Muscle of leg (tissue), 11 donors: ENCODE measurements around the gene GLCE. TPM values are rescaled to one million over a fixed set of nuclear protein-coding genes. Genes with fewer than 3 reads are reported as not detected.

Experiments used
- DNase-seq: peaks from one replicate; pipeline ENCODE4 v3.0.0; 2013
- H3K27ac ChIP-seq: one replicate; pipeline ENCODE4 v1.5.1; 2013; ENCODE audit warnings: mild to moderate bottlenecking, low read length, control low read depth
- H3K27me3 ChIP-seq: one replicate; pipeline ENCODE4 v1.6.1; 2013; ENCODE audit warnings: low read length; ENCODE audit not compliant: control insufficient read depth, insufficient read depth
- H3K36me3 ChIP-seq: one replicate; pipeline ENCODE4 v1.6.1; 2013; ENCODE audit warnings: low read length; ENCODE audit not compliant: control insufficient read depth, insufficient read depth
- H3K4me1 ChIP-seq: one replicate; pipeline ENCODE4 v1.6.1; 2013; ENCODE audit warnings: low read length; ENCODE audit not compliant: control insufficient read depth, insufficient read depth
- H3K4me3 ChIP-seq: one replicate; pipeline ENCODE4 v1.5.1; 2013; ENCODE audit warnings: low read length, control low read depth
- H3K9me3 ChIP-seq: replicated peaks from 2 replicates; pipeline ENCODE4 v1.6.1; 2013; ENCODE audit warnings: low read depth, low read length; ENCODE audit not compliant: control insufficient read depth
- WGBS: methylation state at CpG from one replicate; pipeline ENCODE4 v1.1.5; 2013; ENCODE audit warnings: missing lambda C conversion rate; ENCODE audit not compliant: insufficient coverage; 5-methylcytosine and 5-hydroxymethylcytosine counted together
- polyA plus RNA-seq, 8 donors: library from polyadenylated mRNA; unstranded; fragments of 120-200 nt; gene quantifications; one replicate each; pipeline versions ENCODE4 v1.2.1 to v1.2.3, GENCODE V29; 2013; ENCODE audit warnings: inconsistent platforms in 1 of 8, low replicate concordance in 1 of 8; ENCODE audit not compliant: insufficient read length in 8 of 8, insufficient read depth in 1 of 8
- total RNA-seq: library from RNA; stranded (reverse); fragments of 120-200 nt; gene quantifications from one replicate; pipeline ENCODE4 v1.2.4, GENCODE V29; 2013

The GLCE gene
- total and polyA plus RNA-seq, 9 donors: 27.4 to 50.1 (median 32.7) TPM

DNA sequence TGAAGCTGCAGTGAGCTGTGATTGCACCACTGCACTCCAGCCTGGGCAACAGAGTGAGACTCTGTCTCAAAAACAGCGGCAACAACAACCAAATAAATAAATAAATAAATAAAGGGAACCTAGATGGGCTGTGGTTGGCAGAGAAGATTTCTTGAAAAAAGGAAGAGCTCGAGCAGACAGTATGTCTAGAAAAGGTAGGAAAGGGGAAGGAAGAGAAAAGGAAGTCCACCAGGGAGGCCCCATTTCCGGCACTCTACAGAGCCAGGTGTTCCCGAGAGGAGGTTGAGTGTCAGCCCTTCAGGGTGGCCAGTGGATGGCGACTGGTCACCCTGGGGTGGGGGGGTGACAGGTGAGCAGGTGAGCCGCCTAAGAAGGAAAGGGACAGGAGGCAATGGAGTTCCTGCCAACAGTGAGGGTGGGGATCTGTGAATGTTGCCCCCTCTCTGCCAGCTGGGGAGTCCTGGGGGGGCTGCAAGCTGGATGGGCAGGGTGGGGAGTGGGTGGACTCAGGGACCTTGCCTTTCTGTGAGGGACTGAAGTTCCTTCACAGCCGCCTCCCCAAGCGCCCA is 153.1 kb downstream of the GLCE start:
- H3K4me1 ChIP-seq: no peaks in the 10 kb centered on the region
- DNase-seq: no peak
- peaks cover 8% of the 10 kb centered on the region for H3K27me3 ChIP-seq
- 70% methylated on average over 5 of the region's 8 CpGs for WGBS
- no peak overlapping the region for H3K4me3 ChIP-seq
- H3K36me3 ChIP-seq: no peaks in the 10 kb centered on the region
- no peaks in the 10 kb centered on the region for H3K9me3 ChIP-seq
- H3K27ac ChIP-seq: no peak overlapping the region

DNA sequence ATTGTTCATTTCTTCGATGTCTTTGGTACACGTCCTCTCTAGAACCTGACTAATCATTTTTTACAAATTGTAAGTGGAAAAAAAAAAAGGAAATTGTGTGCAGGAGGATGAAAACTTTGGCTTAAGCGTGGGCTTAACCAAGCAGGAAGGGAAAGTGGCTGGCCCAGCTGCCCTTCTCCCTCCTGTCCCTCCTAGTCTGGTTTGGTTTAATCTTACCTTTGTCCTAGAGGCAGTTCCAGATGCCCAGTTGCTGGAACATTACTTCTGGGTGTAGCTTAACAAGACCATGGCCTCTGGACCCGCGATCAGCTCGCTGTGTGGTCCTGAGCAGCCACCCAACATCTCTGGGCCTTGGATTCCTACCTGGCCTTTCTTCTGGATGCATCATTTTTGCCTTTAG is 153.7 kb downstream of the GLCE start:
- Histone ChIP-seq H3K9me3 (no peaks in the 10 kb centered on the region), H3K4me1 (no peaks in the 10 kb centered on the region), H3K27me3 (peaks cover 8% of the 10 kb centered on the region), H3K36me3 (no peaks in the 10 kb centered on the region), H3K27ac (no peak overlapping the region), H3K4me3 (no peak overlapping the region)
- WGBS: 100% methylated on average over 3 of the region's 6 CpGs
- peak; percentile 25 for DNase-seq

DNA sequence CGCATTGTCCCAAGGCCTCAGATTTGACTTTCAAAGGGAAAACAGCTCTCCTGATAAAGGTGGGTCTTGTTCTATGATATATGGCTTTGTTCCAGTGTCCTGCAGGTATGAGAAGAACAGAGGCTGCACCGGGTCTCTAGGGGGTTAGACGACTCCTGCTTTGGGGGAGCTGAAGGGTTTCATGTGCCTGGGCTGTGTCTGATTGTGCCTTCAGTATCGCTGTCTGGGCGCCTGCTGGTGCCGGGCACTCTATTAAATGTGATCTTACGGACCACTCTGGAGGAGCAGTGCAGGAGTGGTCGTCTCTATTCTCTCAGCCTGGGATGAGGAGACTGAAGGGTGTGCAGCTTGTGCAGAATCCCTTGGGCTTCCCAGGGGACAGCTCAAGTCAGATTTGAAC is 154.3 kb downstream of the GLCE start:
- no peak for DNase-seq
- WGBS: 78% methylated on average over 4 of the region's 8 CpGs
- H3K4me3 ChIP-seq: no peak overlapping the region
- no peak overlapping the region for H3K27ac ChIP-seq
- H3K36me3 ChIP-seq: no peaks in the 10 kb centered on the region
- no peaks in the 10 kb centered on the region for H3K9me3 ChIP-seq
- peaks cover 8% of the 10 kb centered on the region for H3K27me3 ChIP-seq
- no peaks in the 10 kb centered on the region for H3K4me1 ChIP-seq

DNA sequence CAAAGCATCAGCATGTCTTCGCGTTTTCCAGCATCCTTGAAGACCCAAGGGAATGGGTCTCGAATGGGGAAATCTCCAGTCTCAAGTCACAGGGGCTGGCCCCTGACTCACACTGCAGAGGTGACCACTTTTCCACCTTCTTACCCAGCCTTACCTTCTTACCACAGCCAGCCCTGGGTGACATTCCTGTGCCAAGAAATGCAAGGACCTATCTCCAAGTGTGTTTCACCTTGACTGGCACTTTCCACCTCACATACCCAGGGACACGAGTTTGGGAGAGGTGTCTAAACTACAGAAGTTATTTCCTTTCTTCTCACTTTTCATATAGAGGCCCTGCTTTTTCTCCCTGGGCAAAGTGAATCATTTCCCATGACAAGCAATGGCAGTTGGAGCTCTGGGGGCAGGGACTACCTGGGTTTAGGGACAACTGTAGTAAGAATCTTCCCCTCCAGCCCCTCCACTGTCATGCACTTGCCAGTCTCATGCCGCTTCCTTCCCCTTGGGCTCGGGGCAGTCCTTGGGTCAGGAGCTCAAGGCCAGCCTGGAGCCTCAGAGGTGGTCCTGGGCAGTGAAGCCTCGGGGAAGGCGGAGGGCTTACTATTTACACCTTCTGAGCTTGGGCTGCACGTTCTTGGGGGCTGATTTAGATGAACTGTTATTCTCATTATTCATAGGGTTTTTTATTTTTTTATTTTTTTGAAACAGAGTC is 155.1 kb downstream of the GLCE start:
- no peak for DNase-seq
- no peaks in the 10 kb centered on the region for H3K9me3 ChIP-seq
- peaks cover 8% of the 10 kb centered on the region for H3K27me3 ChIP-seq
- no peaks in the 10 kb centered on the region for H3K36me3 ChIP-seq
- H3K4me3 ChIP-seq: no peak overlapping the region
- no peak overlapping the region for H3K27ac ChIP-seq
- no peaks in the 10 kb centered on the region for H3K4me1 ChIP-seq
- 67% methylated on average over 3 of the region's 9 CpGs for WGBS

DNA sequence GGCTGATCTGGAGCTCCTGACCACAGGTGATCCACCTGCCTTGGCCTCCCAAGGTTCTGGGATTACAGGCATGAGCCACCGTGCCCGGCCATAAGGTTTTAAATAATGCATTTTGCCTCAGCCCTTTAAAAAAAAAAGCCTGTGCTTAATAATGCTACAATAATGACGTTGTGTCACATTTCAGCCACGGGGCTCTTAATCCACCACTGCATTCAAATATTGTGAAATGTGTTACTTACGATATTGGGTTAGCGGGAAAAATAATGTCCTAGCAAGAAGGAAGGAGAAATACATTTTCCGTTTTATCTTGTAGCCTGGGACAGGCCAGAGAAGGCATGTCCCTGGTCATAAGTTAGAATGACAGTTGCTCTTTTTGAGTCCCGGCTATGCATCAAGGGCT is 155.9 kb downstream of the GLCE start:
- whole genome bisulfite sequencing: 100% methylated on average over 1 of the region's 8 CpGs
- DNase-seq: no peak
- no peaks in the 10 kb centered on the region for H3K4me1 ChIP-seq
- H3K4me3 ChIP-seq: no peak overlapping the region
- no peaks in the 10 kb centered on the region for H3K36me3 ChIP-seq
- peaks cover 8% of the 10 kb centered on the region for H3K27me3 ChIP-seq
- no peaks in the 10 kb centered on the region for H3K9me3 ChIP-seq
- no peak overlapping the region for H3K27ac ChIP-seq

DNA sequence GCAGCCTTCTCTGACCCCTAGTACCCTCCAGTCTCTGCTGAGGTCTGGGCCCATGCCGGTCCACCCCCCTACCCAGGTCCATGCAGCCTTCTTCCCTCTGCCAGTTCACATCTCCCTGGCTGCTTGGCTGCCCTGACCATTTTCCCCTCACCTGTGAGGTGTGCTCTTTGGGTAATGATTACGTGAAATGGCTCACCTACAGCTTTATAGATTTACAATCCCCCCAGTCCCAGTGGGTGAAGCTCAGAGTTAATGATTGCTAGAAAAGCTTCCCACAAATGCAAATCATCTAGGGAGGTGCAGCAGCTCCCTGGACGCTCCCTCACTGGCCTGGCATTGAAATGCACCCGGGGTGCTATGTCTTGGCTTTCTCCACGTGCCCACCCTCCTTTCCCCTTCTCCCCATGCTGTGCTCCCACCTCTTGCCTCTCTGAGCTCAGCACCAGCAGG is 157.0 kb downstream of the GLCE start:
- H3K27me3 ChIP-seq: peaks cover 5% of the 10 kb centered on the region
- DNase-seq: no peak
- no peak overlapping the region for H3K27ac ChIP-seq
- 40% methylated on average over 4 of the region's 5 CpGs for WGBS
- H3K36me3 ChIP-seq: no peaks in the 10 kb centered on the region
- no peaks in the 10 kb centered on the region for H3K9me3 ChIP-seq
- no peaks in the 10 kb centered on the region for H3K4me1 ChIP-seq
- H3K4me3 ChIP-seq: no peak overlapping the region

DNA sequence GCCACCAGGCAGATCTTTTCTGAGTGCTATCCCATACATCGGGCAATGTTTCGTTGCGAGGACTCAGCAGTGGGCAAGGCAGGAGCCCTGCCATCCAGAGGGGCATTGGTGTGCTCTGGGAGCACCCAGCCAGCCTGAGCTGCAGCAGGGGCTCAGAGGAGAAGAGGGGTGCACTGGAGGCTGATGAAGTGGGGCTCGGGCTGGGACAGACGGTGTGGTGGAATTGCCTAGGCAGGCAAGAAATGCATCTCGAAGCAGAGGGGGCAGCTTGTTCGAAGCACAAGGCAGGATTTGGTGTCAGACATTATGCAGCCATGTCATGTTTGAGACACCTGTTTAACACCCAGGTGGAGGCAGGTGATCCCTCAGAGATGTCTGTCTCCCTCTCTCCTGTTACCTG is 157.6 kb downstream of the GLCE start:
- Histone ChIP-seq H3K36me3 (no peaks in the 10 kb centered on the region), H3K9me3 (no peaks in the 10 kb centered on the region), H3K4me1 (no peaks in the 10 kb centered on the region), H3K4me3 (no peak overlapping the region), H3K27ac (no peak overlapping the region), H3K27me3 (peaks cover 5% of the 10 kb centered on the region)
- DNase-seq: no peak
- WGBS: 91% methylated on average over 7 of the region's 7 CpGs

DNA sequence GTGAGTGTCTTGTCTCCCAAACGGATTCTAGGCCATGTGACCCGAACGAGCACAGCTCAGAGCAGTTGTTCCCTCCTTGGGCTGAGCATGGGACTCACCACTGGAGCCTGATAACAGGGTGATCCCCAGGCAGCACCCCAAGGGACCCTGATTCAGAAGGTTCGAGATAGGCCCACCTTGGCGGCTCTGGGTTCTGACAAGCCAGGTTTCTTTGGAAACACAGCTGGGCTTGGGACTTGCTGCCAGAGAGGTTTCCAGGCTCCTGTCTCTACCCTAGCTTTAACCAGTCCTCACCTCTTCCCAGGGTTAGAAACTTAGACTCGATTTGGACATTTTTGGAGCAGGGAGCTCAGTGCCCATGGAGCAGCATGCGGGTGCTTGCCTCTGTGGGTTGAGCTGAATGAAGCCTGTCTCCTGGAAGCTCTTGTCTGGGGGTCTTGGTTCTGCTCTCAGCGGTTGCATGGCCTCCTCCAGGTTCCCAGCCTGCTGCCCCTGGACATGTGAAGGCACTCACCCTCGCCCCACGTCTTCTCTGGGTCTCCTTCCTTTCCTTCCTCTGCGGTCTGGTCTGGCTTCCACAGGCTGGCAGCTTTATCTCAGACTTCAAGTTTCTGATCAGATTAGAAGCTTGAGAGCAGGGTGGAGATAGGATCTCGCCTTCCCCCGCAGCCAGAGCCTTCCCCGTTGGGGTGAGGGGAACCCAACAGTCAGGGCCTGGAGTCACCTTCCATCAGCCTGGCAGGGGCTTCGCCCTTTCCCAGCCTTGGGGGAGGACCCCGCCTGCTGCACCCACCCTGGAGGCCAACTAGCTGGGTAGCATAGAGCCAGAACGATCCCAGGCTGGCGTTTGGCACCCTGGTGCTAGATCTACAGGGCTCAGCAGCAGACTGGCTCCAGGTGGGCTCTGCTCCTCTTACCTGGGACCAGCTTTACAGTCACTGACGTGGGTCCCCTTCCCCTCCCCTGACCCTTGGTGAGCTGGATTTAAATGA is 159.2 kb downstream of the GLCE start:
- 67% methylated on average over 14 of the region's 19 CpGs for WGBS
- H3K4me3 ChIP-seq: no peak overlapping the region
- peaks cover 5% of the 10 kb centered on the region for H3K27me3 ChIP-seq

DNA sequence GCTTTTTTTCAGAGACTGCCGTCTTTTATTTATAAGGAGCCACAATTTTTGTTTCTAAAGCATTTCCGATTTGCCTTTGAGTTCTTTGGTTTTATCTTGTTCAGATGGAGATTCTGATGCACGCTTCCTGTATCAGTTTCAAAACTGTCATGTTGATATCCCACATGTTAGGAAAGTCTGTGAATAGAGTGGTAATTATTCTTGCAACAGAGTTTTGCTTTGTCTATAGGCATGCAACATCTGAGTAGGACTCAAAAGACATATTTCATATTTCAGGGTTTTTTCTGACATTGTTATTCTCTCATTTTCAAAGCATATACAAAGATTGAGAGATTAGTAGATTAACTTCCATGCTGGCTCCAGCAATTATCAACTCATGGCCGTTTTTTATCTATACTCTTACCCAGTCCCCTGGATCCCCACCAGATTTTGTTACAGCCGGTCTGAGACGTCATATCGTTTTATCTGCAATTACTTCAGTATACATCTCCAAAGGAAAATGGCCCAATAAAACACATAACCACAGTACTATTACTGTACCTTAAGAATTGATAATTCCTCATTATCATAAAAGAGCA is 160.6 kb downstream of the GLCE start:
- Histone ChIP-seq H3K4me1 (no peaks in the 10 kb centered on the region), H3K36me3 (no peaks in the 10 kb centered on the region), H3K27ac (no peak overlapping the region), H3K4me3 (no peak overlapping the region), H3K9me3 (no peaks in the 10 kb centered on the region), H3K27me3 (peaks cover 5% of the 10 kb centered on the region)
- WGBS: 83% methylated on average over 2 of the region's 7 CpGs
- no peak for DNase-seq

More for the DNA sequence above, 159.2 kb downstream of the GLCE start:
- Histone ChIP-seq H3K27ac (no peak overlapping the region), H3K36me3 (no peaks in the 10 kb centered on the region), H3K9me3 (no peaks in the 10 kb centered on the region), H3K4me1 (no peaks in the 10 kb centered on the region)
- DNase-seq: no peak
